Measurements from ENCODE around the gene KANSL2. TPM values are rescaled to one million over a fixed set of nuclear protein-coding genes. Genes with fewer than 3 reads are reported as not detected.
"Not testable (repeated sequence)": the region's sequence is repeated elsewhere in the genome, so short reads cannot be mapped to it uniquely, and the experiment has no call there.

The KANSL2 gene
- polyA plus RNA-seq, 2 of the 4 experiments (the other 2 are of a cell fraction), result 30.3 to 62.8 TPM

DNA sequence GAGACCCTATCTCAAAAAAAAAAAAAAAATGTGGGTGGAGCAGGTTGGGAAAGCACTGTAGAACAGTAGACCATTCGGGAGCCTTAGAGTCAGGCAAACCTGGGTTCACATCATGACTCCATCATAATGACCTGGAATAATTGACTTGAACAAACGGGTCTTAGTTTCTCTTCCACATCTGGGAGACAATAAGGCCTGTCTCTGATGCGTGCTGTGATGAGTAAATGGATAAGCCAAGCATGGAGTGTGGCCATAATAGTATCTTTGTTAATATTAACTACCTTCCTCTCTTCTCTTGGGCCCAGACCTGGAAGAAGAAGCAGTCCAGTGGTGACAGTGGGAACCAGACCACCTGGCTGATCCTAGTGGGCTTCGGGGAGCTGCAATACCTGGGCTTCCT, 54.5 kb downstream of the KANSL2 start:
- Histone ChIP-seq H3K4me2 (no peak overlapping the region), H3K27ac (no peak overlapping the region), H3K4me3 (no peak overlapping the region), H3K4me1 (no peaks in the 10 kb centered on the region), H3K9me3 (no peaks in the 10 kb centered on the region)
- FAIRE-seq (no peak), ATAC-seq (no peak), DNase-seq (ENCODE audit: low read depth in 1 of 2, low spot score in 1 of 2) (no peak)
- TF ChIP-seq, protein P1, sequence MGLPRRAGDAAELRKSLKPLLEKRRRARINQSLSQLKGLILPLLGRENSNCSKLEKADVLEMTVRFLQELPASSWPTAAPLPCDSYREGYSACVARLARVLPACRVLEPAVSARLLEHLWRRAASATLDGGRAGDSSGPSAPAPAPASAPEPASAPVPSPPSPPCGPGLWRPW (IDR thresholded peaks at IDR 0.05), result no peak
- TF ChIP-seq JUN (IDR thresholded peaks at IDR 0.05) (no peak), HOXB13 (CRISPR knock-in tag; IDR thresholded peaks at IDR 0.05; ENCODE audit: low read depth) (no peak), CEBPB (IDR thresholded peaks at IDR 0.05) (no peak), FOSB (CRISPR knock-in tag; IDR thresholded peaks at IDR 0.05) (no peak), RCOR1 (IDR thresholded peaks at IDR 0.05; ENCODE audit: low read depth, low read length) (no peak), ZNF302 (CRISPR knock-in tag; IDR thresholded peaks at IDR 0.05) (no peak), TFCP2L1 (CRISPR knock-in tag; IDR thresholded peaks at IDR 0.05) (no peak)
- TF ChIP-seq, protein P2, sequence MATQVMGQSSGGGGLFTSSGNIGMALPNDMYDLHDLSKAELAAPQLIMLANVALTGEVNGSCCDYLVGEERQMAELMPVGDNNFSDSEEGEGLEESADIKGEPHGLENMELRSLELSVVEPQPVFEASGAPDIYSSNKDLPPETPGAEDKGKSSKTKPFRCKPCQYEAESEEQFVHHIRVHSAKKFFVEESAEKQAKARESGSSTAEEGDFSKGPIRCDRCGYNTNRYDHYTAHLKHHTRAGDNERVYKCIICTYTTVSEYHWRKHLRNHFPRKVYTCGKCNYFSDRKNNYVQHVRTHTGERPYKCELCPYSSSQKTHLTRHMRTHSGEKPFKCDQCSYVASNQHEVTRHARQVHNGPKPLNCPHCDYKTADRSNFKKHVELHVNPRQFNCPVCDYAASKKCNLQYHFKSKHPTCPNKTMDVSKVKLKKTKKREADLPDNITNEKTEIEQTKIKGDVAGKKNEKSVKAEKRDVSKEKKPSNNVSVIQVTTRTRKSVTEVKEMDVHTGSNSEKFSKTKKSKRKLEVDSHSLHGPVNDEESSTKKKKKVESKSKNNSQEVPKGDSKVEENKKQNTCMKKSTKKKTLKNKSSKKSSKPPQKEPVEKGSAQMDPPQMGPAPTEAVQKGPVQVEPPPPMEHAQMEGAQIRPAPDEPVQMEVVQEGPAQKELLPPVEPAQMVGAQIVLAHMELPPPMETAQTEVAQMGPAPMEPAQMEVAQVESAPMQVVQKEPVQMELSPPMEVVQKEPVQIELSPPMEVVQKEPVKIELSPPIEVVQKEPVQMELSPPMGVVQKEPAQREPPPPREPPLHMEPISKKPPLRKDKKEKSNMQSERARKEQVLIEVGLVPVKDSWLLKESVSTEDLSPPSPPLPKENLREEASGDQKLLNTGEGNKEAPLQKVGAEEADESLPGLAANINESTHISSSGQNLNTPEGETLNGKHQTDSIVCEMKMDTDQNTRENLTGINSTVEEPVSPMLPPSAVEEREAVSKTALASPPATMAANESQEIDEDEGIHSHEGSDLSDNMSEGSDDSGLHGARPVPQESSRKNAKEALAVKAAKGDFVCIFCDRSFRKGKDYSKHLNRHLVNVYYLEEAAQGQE (IDR thresholded peaks at IDR 0.05), result no peak
- TF ChIP-seq, protein P3, sequence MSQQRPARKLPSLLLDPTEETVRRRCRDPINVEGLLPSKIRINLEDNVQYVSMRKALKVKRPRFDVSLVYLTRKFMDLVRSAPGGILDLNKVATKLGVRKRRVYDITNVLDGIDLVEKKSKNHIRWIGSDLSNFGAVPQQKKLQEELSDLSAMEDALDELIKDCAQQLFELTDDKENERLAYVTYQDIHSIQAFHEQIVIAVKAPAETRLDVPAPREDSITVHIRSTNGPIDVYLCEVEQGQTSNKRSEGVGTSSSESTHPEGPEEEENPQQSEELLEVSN (IDR thresholded peaks at IDR 0.05; ENCODE audit: borderline replicate concordance, low read depth), result no peak
- TF ChIP-seq, protein P4, sequence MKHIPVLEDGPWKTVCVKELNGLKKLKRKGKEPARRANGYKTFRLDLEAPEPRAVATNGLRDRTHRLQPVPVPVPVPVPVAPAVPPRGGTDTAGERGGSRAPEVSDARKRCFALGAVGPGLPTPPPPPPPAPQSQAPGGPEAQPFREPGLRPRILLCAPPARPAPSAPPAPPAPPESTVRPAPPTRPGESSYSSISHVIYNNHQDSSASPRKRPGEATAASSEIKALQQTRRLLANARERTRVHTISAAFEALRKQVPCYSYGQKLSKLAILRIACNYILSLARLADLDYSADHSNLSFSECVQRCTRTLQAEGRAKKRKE (CRISPR knock-in tag; IDR thresholded peaks at IDR 0.05; ENCODE audit: low read depth), result no peak
- POLR2A ChIA-PET, result no interaction called here
- 11% methylated on average over 4 of the region's 4 CpGs for WGBS (ENCODE audit: missing lambda C conversion rate)
- CTCF ChIA-PET, result interaction anchor here (1.2 kb wide), 1 partner anchor 444 kb away, joined by 3 read pairs; the partner anchor contains the start of gene CCDC184

DNA sequence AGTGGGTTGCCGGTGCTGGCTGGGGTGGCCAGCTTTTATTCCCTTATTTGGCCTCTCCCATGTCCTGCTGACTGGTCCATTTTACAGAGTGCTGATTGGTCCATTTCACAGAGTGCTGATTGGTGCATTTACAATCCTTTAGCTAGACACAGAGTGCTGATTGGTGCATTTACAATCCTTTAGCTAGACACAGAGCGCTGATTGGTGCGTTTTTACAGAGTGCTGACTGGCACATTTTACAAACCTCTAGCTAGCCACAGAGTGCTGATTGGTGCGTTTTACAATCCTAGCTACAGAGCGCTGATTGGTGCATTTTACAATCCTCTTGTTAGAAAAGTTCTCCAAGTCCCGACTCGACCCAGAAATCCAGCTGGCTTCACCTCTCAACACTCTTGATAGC, 59.0 kb downstream of the KANSL2 start:
- peak; percentile 94 for TF ChIP-seq MAFK (IDR thresholded peaks at IDR 0.05; ENCODE audit: partially characterized antibody)
- POLR2A ChIA-PET; H3K4me2 ChIP-seq; FAIRE-seq; H3K9me3 ChIP-seq; H3K4me1 ChIP-seq; DNase-seq (ENCODE audit: low read depth in 1 of 2, low spot score in 1 of 2); ATAC-seq; H3K4me3 ChIP-seq; H3K27ac ChIP-seq: not testable (repeated sequence)
- WGBS (ENCODE audit: missing lambda C conversion rate), result 67% methylated on average over 7 of the region's 7 CpGs
- CTCF ChIA-PET, result interaction anchor here (1.0 to 7.8 kb wide), 3 partner anchors 16 to 457 kb away, joined by 3 to 88 read pairs (median 4); no protein-coding TSS in a partner anchor

DNA sequence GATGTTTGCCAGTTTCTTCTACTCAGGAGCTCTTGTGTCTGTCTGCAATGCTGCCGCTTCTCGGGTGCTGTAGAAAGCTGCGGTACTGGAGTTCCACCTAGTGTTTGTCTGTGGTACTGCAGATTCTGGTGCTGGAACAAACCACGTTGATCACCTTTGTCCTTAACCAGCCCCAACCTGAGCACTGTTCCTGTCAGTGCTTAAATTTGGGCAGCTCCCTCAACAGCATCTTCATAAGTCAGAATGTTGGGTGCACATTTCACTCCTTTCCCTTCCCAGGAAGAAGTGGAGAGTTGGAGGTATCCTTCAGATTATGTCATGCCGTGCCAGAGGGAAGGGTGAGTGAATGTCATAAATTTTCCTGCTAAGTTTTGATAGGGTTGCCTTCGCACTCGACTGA, 63.5 kb downstream of the KANSL2 start:
- TF ChIP-seq RCOR1 (IDR thresholded peaks at IDR 0.05; ENCODE audit: low read depth, low read length), result no peak
- no peak for TF ChIP-seq POLR2AphosphoS2 (conservative IDR thresholded peaks at IDR 0.05; ENCODE audit: low read length)
- no peak for TF ChIP-seq EHMT2 (IDR thresholded peaks at IDR 0.05; ENCODE audit: low read depth)
- TF ChIP-seq RAD21 (conservative IDR thresholded peaks at IDR 0.05 in 1 of 2, IDR thresholded peaks at IDR 0.05 in 1 of 2), result peak; percentile 96 to 98
- TF ChIP-seq TFCP2L1 (CRISPR knock-in tag; IDR thresholded peaks at IDR 0.05), result no peak
- TF ChIP-seq SMC3 (IDR thresholded peaks at IDR 0.05), result peak; percentile 85
- TF ChIP-seq, protein P5, sequence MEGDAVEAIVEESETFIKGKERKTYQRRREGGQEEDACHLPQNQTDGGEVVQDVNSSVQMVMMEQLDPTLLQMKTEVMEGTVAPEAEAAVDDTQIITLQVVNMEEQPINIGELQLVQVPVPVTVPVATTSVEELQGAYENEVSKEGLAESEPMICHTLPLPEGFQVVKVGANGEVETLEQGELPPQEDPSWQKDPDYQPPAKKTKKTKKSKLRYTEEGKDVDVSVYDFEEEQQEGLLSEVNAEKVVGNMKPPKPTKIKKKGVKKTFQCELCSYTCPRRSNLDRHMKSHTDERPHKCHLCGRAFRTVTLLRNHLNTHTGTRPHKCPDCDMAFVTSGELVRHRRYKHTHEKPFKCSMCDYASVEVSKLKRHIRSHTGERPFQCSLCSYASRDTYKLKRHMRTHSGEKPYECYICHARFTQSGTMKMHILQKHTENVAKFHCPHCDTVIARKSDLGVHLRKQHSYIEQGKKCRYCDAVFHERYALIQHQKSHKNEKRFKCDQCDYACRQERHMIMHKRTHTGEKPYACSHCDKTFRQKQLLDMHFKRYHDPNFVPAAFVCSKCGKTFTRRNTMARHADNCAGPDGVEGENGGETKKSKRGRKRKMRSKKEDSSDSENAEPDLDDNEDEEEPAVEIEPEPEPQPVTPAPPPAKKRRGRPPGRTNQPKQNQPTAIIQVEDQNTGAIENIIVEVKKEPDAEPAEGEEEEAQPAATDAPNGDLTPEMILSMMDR (IDR thresholded peaks at IDR 0.05), result peak; percentile 97
- no peak overlapping the region for H3K27ac ChIP-seq
- H3K9me3 ChIP-seq, result no peaks in the 10 kb centered on the region
- 8% methylated on average over 7 of the region's 7 CpGs for WGBS (ENCODE audit: missing lambda C conversion rate)
- CTCF ChIA-PET, result interaction anchor here (0.6 to 7.8 kb wide), 77 partner anchors 9 to 901 kb away, joined by 3 to 88 read pairs (median 4); partner anchors contain the start of genes ASB8, CCDC184, LALBA and OR10AD1
- H3K4me3 ChIP-seq, result no peak overlapping the region
- H3K4me1 ChIP-seq, result no peaks in the 10 kb centered on the region
- peak; percentile 70 to 82 for DNase-seq (ENCODE audit: low read depth in 1 of 2, low spot score in 1 of 2)
- peak; percentile 98 for ATAC-seq
- POLR2A ChIA-PET, result interaction anchor here (1.2 kb wide), 1 partner anchor 76 kb away, joined by 3 read pairs; no protein-coding TSS in a partner anchor
- no peak overlapping the region for H3K4me2 ChIP-seq
- peak; percentile 95 for FAIRE-seq

Data from A549 (cell line).